GM19193 (cell line): ENCODE measurements around the gene ZNF2.

Experiments
- POLR2A ChIP-seq: IDR thresholded peaks from 4 replicates; pipeline ENCODE4 v1.6.1; 2011; ENCODE audit not compliant: insufficient read depth, insufficient read length; ENCODE audit errors: extremely low read depth

The ZNF2 gene

GRCh38 chr2:95165371-95166064, at the start of gene ZNF2:
ZNF2 (plus strand) TSS chr2:95165809; CDS start chr2:95176227, 10,418 bp downstream.
- TF ChIP-seq POLR2A, result peak; percentile 93

- TF ChIP-seq POLR2A, result no peak
Measured at GRCh38 chr2:95121093-95121406, 44.6 kb upstream of the ZNF2 start.

GRCh38 chr2:95121407-95122196, 44.0 kb upstream of the ZNF2 start, which contains the start of gene MRPS5:
MRPS5 (minus strand) TSS chr2:95121808; CDS start chr2:95121791, 17 bp downstream.
- TF ChIP-seq POLR2A, result peak; percentile 82

- TF ChIP-seq POLR2A, result no peak
Measured at GRCh38 chr2:95122197-95122551, 43.4 kb upstream of the ZNF2 start.

GRCh38 chr2:95138702-95139101, 26.9 kb upstream of the ZNF2 start:
- no peak for TF ChIP-seq POLR2A

GRCh38 chr2:95143838-95144237, 21.8 kb upstream of the ZNF2 start:
- no peak for TF ChIP-seq POLR2A

- no peak for TF ChIP-seq POLR2A
Measured at GRCh38 chr2:95149397-95149984, 16.1 kb upstream of the ZNF2 start.

- TF ChIP-seq POLR2A, result no peak
Measured at GRCh38 chr2:95158441-95158840, 7.2 kb upstream of the ZNF2 start.

- TF ChIP-seq POLR2A, result no peak
Measured at GRCh38 chr2:95158891-95159619, 6.6 kb upstream of the ZNF2 start.

- peak; percentile 50 for TF ChIP-seq POLR2A
Measured at GRCh38 chr2:95159690-95160449, 5.7 kb upstream of the ZNF2 start, which contains the start of gene ZNF514. ZNF514 (minus strand) TSS chr2:95159848; CDS start chr2:95153253, 6,595 bp downstream.

GRCh38 chr2:95165030-95165370, 609 bp upstream of the ZNF2 start:
- TF ChIP-seq POLR2A, result no peak

- no peak for TF ChIP-seq POLR2A
Measured at GRCh38 chr2:95166065-95166763, 605 bp downstream of the ZNF2 start.

- no peak for TF ChIP-seq POLR2A
Measured at GRCh38 chr2:95171902-95172301, 6.3 kb downstream of the ZNF2 start.

- TF ChIP-seq POLR2A, result no peak
Measured at GRCh38 chr2:95174031-95174542, 8.5 kb downstream of the ZNF2 start.

GRCh38 chr2:95179451-95179850, 13.8 kb downstream of the ZNF2 start:
- no peak for TF ChIP-seq POLR2A

GRCh38 chr2:95181774-95182173, 16.2 kb downstream of the ZNF2 start:
- no peak for TF ChIP-seq POLR2A
